T-helper 2 cell treated with Interferon-gamma antibody and Interleukin-4, amounts not matched to agents 5 μg/mL and 100 μg/mL, for 36 hours (primary cell): ENCODE data around the gene NKAIN2.

Experiments used
- DNase-seq: peaks from one replicate; pipeline ENCODE4 v3.0.0; 2021; ENCODE audit warnings: low spot score
- H3K27ac Mint-ChIP-seq: one replicate; pipeline ENCODE4 v1.8.0; 2021; ENCODE audit warnings: mild to moderate bottlenecking, mixed read lengths
- H3K27me3 Mint-ChIP-seq: one replicate; pipeline ENCODE4 v1.8.0; 2021; ENCODE audit warnings: low read depth, mixed read lengths
- H3K36me3 Mint-ChIP-seq: one replicate; pipeline ENCODE4 v1.8.0; 2021; ENCODE audit warnings: low read depth, mixed read lengths
- H3K4me1 Mint-ChIP-seq: one replicate; pipeline ENCODE4 v1.8.0; 2021; ENCODE audit warnings: low read depth, mixed read lengths
- H3K4me3 Mint-ChIP-seq: one replicate; pipeline ENCODE4 v1.8.0; 2022; ENCODE audit warnings: mild to moderate bottlenecking, moderate library complexity, mixed read lengths
- H3K9me3 Mint-ChIP-seq: one replicate; pipeline ENCODE4 v1.8.0; 2021; ENCODE audit warnings: mixed read lengths

Gene NKAIN2

GRCh38 chr6:124064317-124065113 lies 260.9 kb downstream of the NKAIN2 start:
- H3K27ac Mint-ChIP-seq = no peak overlapping the region
- H3K4me1 Mint-ChIP-seq = peaks cover 12% of the 10 kb centered on the region
- no peaks in the 10 kb centered on the region for H3K36me3 Mint-ChIP-seq
- no peak for DNase-seq
- H3K4me3 Mint-ChIP-seq = no peak overlapping the region
- H3K9me3 Mint-ChIP-seq = no peaks in the 10 kb centered on the region
- H3K27me3 Mint-ChIP-seq = no peaks in the 10 kb centered on the region

- no peak overlapping the region for H3K4me3 Mint-ChIP-seq
- no peak overlapping the region for H3K27ac Mint-ChIP-seq
- no peaks in the 10 kb centered on the region for H3K36me3 Mint-ChIP-seq
- H3K9me3 Mint-ChIP-seq = peaks cover under 1% of the 10 kb centered on the region
- H3K27me3 Mint-ChIP-seq = no peaks in the 10 kb centered on the region
- H3K4me1 Mint-ChIP-seq = peaks cover 12% of the 10 kb centered on the region
- no peak for DNase-seq
These were observed 262.6 kb downstream of the NKAIN2 start for GRCh38 chr6:124066269-124066668.

- Mint-ChIP-seq H3K27me3 (no peaks in the 10 kb centered on the region), H3K4me1 (peaks cover 12% of the 10 kb centered on the region), H3K9me3 (peaks cover 5% of the 10 kb centered on the region), H3K27ac (no peak overlapping the region), H3K4me3 (no peak overlapping the region), H3K36me3 (no peaks in the 10 kb centered on the region)
- DNase-seq = no peak
These were observed 263.4 kb downstream of the NKAIN2 start for GRCh38 chr6:124066946-124067552.

DNA sequence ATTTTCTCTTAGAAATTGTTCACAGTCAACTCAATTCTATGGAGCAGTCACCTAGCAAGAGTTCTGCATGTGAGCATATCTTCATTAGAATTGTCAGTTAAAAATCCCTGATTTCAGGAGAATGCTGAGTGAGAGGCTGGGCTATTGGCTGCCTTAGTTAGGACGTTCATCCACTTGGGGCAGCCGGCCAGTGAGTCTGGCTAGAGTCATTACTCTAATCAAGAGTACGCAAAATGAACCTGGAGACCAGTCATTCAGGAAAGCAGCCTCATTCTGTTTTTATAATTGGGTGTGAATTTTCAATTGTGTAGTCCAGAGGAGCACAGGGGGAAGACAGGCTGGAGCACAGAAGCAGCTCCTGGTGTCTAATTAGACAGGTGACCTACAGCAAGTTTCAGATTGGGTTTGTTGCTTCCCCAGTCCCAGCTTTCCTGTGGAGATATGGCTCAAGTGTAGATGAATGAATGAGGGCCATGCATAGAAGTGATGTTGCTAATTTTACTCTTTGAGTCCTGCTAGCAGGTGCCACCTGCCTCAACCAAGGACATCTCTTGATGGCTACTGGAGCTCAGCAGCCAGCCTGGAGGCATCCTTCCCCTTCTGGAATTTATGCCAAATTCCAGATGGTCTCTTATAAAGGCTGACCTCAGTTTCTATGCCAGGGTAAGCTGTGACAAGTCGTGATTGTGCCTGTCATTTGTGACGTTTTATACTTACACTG lies 265.7 kb downstream of the NKAIN2 start:
- H3K36me3 Mint-ChIP-seq = no peaks in the 10 kb centered on the region
- peaks cover 10% of the 10 kb centered on the region for H3K4me1 Mint-ChIP-seq
- H3K4me3 Mint-ChIP-seq = no peak overlapping the region
- no peak for DNase-seq
- no peak overlapping the region for H3K27ac Mint-ChIP-seq
- peaks cover 5% of the 10 kb centered on the region for H3K9me3 Mint-ChIP-seq
- H3K27me3 Mint-ChIP-seq = no peaks in the 10 kb centered on the region

- no peak overlapping the region for H3K27ac Mint-ChIP-seq
- no peak overlapping the region for H3K4me3 Mint-ChIP-seq
- H3K4me1 Mint-ChIP-seq = no peaks in the 10 kb centered on the region
- peaks cover 5% of the 10 kb centered on the region for H3K9me3 Mint-ChIP-seq
- H3K27me3 Mint-ChIP-seq = no peaks in the 10 kb centered on the region
- no peaks in the 10 kb centered on the region for H3K36me3 Mint-ChIP-seq
- DNase-seq = no peak
These were observed 269.4 kb downstream of the NKAIN2 start for GRCh38 chr6:124073021-124073420.

GRCh38 chr6:124073820-124074587 lies 270.3 kb downstream of the NKAIN2 start:
- Mint-ChIP-seq H3K4me3 (no peak overlapping the region), H3K9me3 (peaks cover 5% of the 10 kb centered on the region), H3K27me3 (no peaks in the 10 kb centered on the region), H3K4me1 (no peaks in the 10 kb centered on the region), H3K36me3 (no peaks in the 10 kb centered on the region), H3K27ac (no peak overlapping the region)
- DNase-seq = no peak

GRCh38 chr6:124074606-124075005 lies 270.9 kb downstream of the NKAIN2 start:
- H3K4me1 Mint-ChIP-seq = no peaks in the 10 kb centered on the region
- no peak for DNase-seq
- H3K9me3 Mint-ChIP-seq = peaks cover 5% of the 10 kb centered on the region
- H3K27ac Mint-ChIP-seq = no peak overlapping the region
- H3K4me3 Mint-ChIP-seq = no peak overlapping the region
- H3K27me3 Mint-ChIP-seq = no peaks in the 10 kb centered on the region
- no peaks in the 10 kb centered on the region for H3K36me3 Mint-ChIP-seq

GRCh38 chr6:124076336-124077048 lies 272.8 kb downstream of the NKAIN2 start:
- Mint-ChIP-seq H3K4me1 (no peaks in the 10 kb centered on the region), H3K4me3 (no peak overlapping the region), H3K36me3 (no peaks in the 10 kb centered on the region), H3K27me3 (no peaks in the 10 kb centered on the region), H3K27ac (no peak overlapping the region), H3K9me3 (peaks cover 2% of the 10 kb centered on the region)
- no peak for DNase-seq

GRCh38 chr6:124078169-124078568 lies 274.5 kb downstream of the NKAIN2 start:
- DNase-seq = no peak
- Mint-ChIP-seq H3K4me1 (no peaks in the 10 kb centered on the region), H3K27ac (no peak overlapping the region), H3K4me3 (no peak overlapping the region), H3K9me3 (no peaks in the 10 kb centered on the region), H3K36me3 (no peaks in the 10 kb centered on the region), H3K27me3 (no peaks in the 10 kb centered on the region)

- Mint-ChIP-seq H3K36me3 (no peaks in the 10 kb centered on the region), H3K4me1 (no peaks in the 10 kb centered on the region), H3K9me3 (no peaks in the 10 kb centered on the region), H3K27me3 (no peaks in the 10 kb centered on the region), H3K4me3 (no peak overlapping the region), H3K27ac (no peak overlapping the region)
- DNase-seq = no peak
These were observed 276.8 kb downstream of the NKAIN2 start for GRCh38 chr6:124080483-124080882.

- Mint-ChIP-seq H3K27ac (no peak overlapping the region), H3K9me3 (no peaks in the 10 kb centered on the region), H3K4me1 (no peaks in the 10 kb centered on the region), H3K27me3 (no peaks in the 10 kb centered on the region), H3K4me3 (no peak overlapping the region), H3K36me3 (no peaks in the 10 kb centered on the region)
- no peak for DNase-seq
These were observed 286.8 kb downstream of the NKAIN2 start for GRCh38 chr6:124090491-124090890.

DNA sequence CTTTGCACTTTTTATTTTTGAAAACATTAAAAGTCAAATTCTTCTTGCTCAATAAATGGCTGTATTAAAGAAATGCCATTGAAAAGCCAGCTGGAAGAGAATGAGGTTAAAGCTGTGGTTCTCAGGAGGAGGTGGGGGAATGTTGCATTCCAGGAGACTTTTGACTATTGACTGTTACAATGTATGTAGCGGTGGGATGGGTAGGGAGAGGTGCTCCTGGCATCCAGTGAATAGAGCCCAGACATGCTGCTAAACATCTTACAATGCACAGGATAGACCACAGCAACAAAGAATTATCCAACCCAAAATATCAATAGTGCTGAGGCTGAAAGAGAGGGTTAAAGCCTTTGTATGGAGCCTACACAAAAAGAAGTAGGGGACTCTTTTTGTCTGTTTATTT lies 295.9 kb downstream of the NKAIN2 start:
- H3K9me3 Mint-ChIP-seq = no peaks in the 10 kb centered on the region
- H3K4me3 Mint-ChIP-seq = no peak overlapping the region
- H3K27me3 Mint-ChIP-seq = no peaks in the 10 kb centered on the region
- DNase-seq = no peak
- no peaks in the 10 kb centered on the region for H3K4me1 Mint-ChIP-seq
- H3K36me3 Mint-ChIP-seq = no peaks in the 10 kb centered on the region
- H3K27ac Mint-ChIP-seq = no peak overlapping the region

- Mint-ChIP-seq H3K4me3 (no peak overlapping the region), H3K9me3 (peaks cover 11% of the 10 kb centered on the region), H3K27me3 (no peaks in the 10 kb centered on the region), H3K36me3 (no peaks in the 10 kb centered on the region), H3K27ac (no peak overlapping the region), H3K4me1 (no peaks in the 10 kb centered on the region)
- no peak for DNase-seq
These were observed 306.8 kb downstream of the NKAIN2 start for GRCh38 chr6:124110514-124110913.
